ENCODE data around the gene ZNF205.

ZNF205 gene

DNA sequence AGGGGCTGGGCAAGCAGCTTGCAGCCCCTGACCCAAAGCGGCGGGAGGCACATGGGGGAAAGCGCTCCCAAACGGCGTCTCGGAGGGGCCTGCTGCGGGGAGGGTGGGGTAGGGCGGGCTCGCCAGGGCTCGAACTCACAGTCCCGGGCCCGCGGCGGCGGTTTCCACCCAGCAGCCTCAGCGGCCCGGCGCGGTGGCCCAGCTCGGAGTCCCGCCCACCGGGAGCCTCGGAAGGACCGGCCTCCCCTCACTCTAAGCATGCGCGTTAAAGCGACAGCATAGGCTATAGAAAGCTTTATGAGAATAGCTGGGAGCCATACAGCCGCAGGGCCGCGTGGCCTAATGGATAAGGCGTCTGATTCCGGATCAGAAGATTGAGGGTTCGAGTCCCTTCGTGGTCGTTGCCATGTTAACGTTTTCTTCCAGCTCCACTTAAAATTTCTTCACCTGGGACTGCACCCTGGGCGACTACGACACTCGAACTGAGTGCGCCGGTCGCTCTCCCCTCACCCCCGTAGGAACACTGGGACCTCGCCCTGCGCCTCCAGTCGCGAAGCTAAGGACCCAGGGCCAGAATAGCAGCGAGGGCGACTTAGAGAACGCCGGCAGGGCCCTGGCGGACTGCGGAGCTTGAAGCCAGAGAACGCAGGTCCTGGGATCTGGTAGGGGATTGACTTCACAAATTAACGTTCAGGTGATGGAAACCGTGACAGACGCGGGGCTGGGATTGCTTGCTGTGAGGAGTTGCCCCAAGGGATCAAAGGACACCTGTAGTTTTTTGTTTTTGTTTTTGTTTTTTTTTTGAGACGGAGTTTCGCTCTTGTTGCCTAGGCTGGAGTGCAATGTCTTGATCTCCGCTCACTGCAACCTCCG is 38.2 kb downstream of the ZNF205 start (continued):
- TF ChIP-seq, protein P1, sequence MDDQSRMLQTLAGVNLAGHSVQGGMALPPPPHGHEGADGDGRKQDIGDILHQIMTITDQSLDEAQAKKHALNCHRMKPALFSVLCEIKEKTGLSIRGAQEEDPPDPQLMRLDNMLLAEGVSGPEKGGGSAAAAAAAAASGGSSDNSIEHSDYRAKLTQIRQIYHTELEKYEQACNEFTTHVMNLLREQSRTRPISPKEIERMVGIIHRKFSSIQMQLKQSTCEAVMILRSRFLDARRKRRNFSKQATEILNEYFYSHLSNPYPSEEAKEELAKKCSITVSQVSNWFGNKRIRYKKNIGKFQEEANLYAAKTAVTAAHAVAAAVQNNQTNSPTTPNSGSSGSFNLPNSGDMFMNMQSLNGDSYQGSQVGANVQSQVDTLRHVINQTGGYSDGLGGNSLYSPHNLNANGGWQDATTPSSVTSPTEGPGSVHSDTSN (CRISPR knock-in tag; IDR thresholded peaks at IDR 0.05), result peak; percentile 62
- TF ChIP-seq ZNF660 (tag by site-specific recombination; IDR thresholded peaks at IDR 0.05) (peak; percentile 90), ZNF558 (tag by site-specific recombination; IDR thresholded peaks at IDR 0.05) (peak; percentile 31; the same call in 1 of the 2 replicates), FEZF1 (tag by site-specific recombination; IDR thresholded peaks at IDR 0.05) (no peak), GLI2 (tag by site-specific recombination; IDR thresholded peaks at IDR 0.05; ENCODE audit: borderline replicate concordance, low read depth) (no peak; the same call in 1 of the 2 replicates), ZNF169 (tag by site-specific recombination; IDR thresholded peaks at IDR 0.05) (no peak), GLIS1 (tag by site-specific recombination; IDR thresholded peaks at IDR 0.05) (peak; percentile 46; the same call in 1 of the 2 replicates), ZNF324 (tag by site-specific recombination; IDR thresholded peaks at IDR 0.05) (0 out of 2 replicates have a peak, but pooled peaks have one; percentile 48)
- TF ChIP-seq, protein P2, sequence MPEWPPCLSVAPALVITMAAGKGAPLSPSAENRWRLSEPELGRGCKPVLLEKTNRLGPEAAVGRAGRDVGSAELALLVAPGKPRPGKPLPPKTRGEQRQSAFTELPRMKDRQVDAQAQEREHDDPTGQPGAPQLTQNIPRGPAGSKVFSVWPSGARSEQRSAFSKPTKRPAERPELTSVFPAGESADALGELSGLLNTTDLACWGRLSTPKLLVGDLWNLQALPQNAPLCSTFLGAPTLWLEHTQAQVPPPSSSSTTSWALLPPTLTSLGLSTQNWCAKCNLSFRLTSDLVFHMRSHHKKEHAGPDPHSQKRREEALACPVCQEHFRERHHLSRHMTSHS (tag by site-specific recombination; IDR thresholded peaks at IDR 0.05), result no peak
- TF ChIP-seq, protein P3, sequence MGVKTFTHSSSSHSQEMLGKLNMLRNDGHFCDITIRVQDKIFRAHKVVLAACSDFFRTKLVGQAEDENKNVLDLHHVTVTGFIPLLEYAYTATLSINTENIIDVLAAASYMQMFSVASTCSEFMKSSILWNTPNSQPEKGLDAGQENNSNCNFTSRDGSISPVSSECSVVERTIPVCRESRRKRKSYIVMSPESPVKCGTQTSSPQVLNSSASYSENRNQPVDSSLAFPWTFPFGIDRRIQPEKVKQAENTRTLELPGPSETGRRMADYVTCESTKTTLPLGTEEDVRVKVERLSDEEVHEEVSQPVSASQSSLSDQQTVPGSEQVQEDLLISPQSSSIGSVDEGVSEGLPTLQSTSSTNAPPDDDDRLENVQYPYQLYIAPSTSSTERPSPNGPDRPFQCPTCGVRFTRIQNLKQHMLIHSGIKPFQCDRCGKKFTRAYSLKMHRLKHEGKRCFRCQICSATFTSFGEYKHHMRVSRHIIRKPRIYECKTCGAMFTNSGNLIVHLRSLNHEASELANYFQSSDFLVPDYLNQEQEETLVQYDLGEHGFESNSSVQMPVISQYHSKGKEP (tag by site-specific recombination; IDR thresholded peaks at IDR 0.05), result peak; percentile 61; the same call in 1 of the 2 replicates
- TF ChIP-seq, protein P4, sequence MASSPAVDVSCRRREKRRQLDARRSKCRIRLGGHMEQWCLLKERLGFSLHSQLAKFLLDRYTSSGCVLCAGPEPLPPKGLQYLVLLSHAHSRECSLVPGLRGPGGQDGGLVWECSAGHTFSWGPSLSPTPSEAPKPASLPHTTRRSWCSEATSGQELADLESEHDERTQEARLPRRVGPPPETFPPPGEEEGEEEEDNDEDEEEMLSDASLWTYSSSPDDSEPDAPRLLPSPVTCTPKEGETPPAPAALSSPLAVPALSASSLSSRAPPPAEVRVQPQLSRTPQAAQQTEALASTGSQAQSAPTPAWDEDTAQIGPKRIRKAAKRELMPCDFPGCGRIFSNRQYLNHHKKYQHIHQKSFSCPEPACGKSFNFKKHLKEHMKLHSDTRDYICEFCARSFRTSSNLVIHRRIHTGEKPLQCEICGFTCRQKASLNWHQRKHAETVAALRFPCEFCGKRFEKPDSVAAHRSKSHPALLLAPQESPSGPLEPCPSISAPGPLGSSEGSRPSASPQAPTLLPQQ (tag by site-specific recombination; IDR thresholded peaks at IDR 0.05), result peak; percentile 79; the same call in 1 of the 2 replicates
- TF ChIP-seq, protein P5, sequence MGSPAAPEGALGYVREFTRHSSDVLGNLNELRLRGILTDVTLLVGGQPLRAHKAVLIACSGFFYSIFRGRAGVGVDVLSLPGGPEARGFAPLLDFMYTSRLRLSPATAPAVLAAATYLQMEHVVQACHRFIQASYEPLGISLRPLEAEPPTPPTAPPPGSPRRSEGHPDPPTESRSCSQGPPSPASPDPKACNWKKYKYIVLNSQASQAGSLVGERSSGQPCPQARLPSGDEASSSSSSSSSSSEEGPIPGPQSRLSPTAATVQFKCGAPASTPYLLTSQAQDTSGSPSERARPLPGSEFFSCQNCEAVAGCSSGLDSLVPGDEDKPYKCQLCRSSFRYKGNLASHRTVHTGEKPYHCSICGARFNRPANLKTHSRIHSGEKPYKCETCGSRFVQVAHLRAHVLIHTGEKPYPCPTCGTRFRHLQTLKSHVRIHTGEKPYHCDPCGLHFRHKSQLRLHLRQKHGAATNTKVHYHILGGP (tag by site-specific recombination; IDR thresholded peaks at IDR 0.05), result no peak

DNA sequence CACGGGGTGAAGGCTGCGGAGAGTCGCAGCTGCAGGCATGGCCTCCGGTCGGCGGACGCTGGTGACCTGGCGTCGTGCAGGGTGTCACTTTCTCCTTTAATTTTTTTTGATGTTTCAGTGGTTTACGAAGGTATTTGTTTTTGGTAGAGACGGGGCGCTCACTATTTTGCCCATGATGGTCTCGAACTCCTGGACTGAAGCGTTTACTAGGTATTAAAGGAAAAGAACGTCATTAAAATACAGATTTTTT is 39.6 kb downstream of the ZNF205 start:
- ChIA-PET CTCF (interaction anchor here (0.8 to 3.0 kb wide), 8 partner anchors 9 to 31 kb away, joined by 3 to 15 read pairs (median 5); no protein-coding TSS in a partner anchor), POLR2A (interaction anchor here (0.6 to 1.4 kb wide), 5 partner anchors 17 to 131 kb away, joined by 3 to 7 read pairs (median 4); partner anchors contain the start of genes OR1F1, TNFRSF12A and ZNF213)
- peak overlapping the region; percentile 54 for H3K4me3 ChIP-seq (ENCODE audit: low read depth, low read length)
- peak overlapping the region; percentile 58; the same call in 1 of the 2 replicates for H3K27ac ChIP-seq (ENCODE audit: extremely low read depth, low read depth, low read length)
- H3K9me3 ChIP-seq (ENCODE audit: control insufficient read depth, insufficient read depth, low read depth, low read length), result no peaks in the 10 kb centered on the region
- no peaks in the 10 kb centered on the region for H3K36me3 ChIP-seq (ENCODE audit: control insufficient read depth in 2 of 2, insufficient read depth in 1 of 2, low read length in 2 of 2)
- H3K4me1 ChIP-seq (ENCODE audit: control insufficient read depth, insufficient read depth, low read length), result no peaks in the 10 kb centered on the region
- no peak for TF ChIP-seq ZNF596 (tag by site-specific recombination; IDR thresholded peaks at IDR 0.05)
- no peak for TF ChIP-seq SALL2 (tag by site-specific recombination; IDR thresholded peaks at IDR 0.05; ENCODE audit: borderline replicate concordance)
- no peak for TF ChIP-seq ZNF2 (tag by site-specific recombination; IDR thresholded peaks at IDR 0.05)
- no peak for TF ChIP-seq ZNF658 (tag by site-specific recombination; IDR thresholded peaks at IDR 0.05)
- TF ChIP-seq PRDM1 (tag by site-specific recombination; IDR thresholded peaks at IDR 0.05), result peak; percentile 60
- TF ChIP-seq ZNF621 (tag by site-specific recombination; IDR thresholded peaks at IDR 0.05), result no peak
- no peak for TF ChIP-seq ZFHX2 (tag by site-specific recombination; conservative IDR thresholded peaks at IDR 0.05)
- no peak for TF ChIP-seq ZNF830 (tag by site-specific recombination; IDR thresholded peaks at IDR 0.05; ENCODE audit: low read depth)
- TF ChIP-seq ZNF37A (tag by site-specific recombination; IDR thresholded peaks at IDR 0.05), result no peak
- TF ChIP-seq, protein P5 (tag by site-specific recombination; IDR thresholded peaks at IDR 0.05), result no peak
- TF ChIP-seq ZSCAN30 (tag by site-specific recombination; IDR thresholded peaks at IDR 0.05), result peak; percentile 36; the same call in 1 of the 2 replicates
- TF ChIP-seq ZBTB8A (tag by site-specific recombination; IDR thresholded peaks at IDR 0.05), result peak; percentile 49
- peak; percentile 77 for TF ChIP-seq ZNF335 (tag by site-specific recombination; conservative IDR thresholded peaks at IDR 0.05)
- TF ChIP-seq HOXA7 (CRISPR knock-in tag; IDR thresholded peaks at IDR 0.05; ENCODE audit: borderline replicate concordance), result no peak
- no peak for TF ChIP-seq REPIN1 (tag by site-specific recombination; IDR thresholded peaks at IDR 0.05; ENCODE audit: low read depth)
- no peak for TF ChIP-seq ZNF239 (tag by site-specific recombination; IDR thresholded peaks at IDR 0.05)
- TF ChIP-seq ZNF785 (tag by site-specific recombination; IDR thresholded peaks at IDR 0.05), result no peak
- no peak for TF ChIP-seq MEIS1 (CRISPR knock-in tag; IDR thresholded peaks at IDR 0.05; ENCODE audit: borderline replicate concordance)
